ENCODE results near the gene ERCC6L2.
A peak's percentile ranks its signal among the peaks of the same experiment; 100 is the strongest.

DNA sequence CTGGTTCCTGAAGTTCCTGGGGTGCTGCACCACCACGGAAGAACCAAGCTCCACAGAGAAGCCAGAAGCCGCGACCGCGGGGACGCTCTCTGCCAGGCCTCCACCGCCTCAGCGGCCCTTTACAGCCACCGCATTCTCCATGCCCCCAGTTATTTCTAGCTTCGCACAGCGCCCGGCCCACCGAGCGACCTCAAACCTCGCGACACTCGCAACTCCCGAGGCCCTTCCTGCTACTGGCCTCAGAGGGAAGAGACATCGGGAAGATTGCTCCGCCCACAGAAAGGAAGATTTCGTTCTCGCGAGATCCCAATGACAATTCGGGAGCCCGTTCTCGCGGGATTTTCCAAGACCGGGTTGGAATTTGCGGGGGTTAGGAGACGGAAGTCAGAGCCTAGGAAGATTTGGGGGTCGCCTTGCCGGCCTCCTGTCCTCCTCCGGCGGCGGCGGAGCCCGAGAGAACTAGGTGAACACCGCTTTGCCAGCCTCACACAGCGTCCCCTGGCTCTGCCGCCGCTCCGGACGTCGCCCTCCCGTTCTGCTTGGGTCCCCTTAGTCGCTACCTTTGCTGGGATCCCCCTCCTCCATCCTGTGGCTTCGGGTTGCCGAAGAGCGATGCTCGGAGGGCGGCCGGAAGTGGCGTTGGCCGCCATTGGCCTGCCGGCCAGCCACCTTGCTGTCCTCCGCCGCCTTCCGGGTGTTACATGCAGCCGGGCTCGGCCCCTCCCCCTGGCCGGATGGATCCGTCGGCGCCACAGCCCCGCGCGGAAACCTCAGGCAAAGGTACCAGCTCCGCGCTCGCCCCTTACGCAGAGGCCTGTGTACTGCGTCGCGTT, at the start of gene ERCC6L2:
- TF ChIP-seq, protein P1, sequence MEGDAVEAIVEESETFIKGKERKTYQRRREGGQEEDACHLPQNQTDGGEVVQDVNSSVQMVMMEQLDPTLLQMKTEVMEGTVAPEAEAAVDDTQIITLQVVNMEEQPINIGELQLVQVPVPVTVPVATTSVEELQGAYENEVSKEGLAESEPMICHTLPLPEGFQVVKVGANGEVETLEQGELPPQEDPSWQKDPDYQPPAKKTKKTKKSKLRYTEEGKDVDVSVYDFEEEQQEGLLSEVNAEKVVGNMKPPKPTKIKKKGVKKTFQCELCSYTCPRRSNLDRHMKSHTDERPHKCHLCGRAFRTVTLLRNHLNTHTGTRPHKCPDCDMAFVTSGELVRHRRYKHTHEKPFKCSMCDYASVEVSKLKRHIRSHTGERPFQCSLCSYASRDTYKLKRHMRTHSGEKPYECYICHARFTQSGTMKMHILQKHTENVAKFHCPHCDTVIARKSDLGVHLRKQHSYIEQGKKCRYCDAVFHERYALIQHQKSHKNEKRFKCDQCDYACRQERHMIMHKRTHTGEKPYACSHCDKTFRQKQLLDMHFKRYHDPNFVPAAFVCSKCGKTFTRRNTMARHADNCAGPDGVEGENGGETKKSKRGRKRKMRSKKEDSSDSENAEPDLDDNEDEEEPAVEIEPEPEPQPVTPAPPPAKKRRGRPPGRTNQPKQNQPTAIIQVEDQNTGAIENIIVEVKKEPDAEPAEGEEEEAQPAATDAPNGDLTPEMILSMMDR (IDR thresholded peaks at IDR 0.05): no peak
- peak; percentile 85 for TF ChIP-seq POLR2AphosphoS5 (IDR thresholded peaks at IDR 0.05; ENCODE audit: low read depth, low read length)
